NCI-H524 treated with DMSO at 0.1 percent for 48 hours (cell line): Measurements from ENCODE around the gene ARF1.

Experiments
- DNase-seq: peaks from one replicate; lab custom pipeline; 2025; lab: John Stamatoyannopoulos, UW

The ARF1 gene

DNA sequence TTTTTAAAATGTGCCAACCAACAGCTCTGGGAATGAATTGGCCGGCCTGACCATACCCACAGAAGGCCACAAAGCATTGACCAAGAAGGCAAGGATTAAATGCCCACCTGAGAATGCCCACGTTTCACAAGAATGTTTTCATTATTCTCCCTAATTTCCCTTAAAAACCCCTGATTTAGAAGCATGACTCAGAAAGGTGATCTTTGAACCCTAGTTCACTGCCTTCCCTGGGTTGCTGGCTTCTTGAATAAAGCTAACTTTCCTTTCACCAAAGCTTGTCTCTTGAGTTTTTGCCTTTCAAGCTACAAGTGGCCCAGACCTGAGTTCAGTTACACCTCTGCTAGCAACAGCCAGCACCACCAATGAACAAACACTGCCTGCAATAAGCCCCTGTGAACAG is 41.0 kb downstream of the ARF1 start:
- no peak for DNase-seq

DNA sequence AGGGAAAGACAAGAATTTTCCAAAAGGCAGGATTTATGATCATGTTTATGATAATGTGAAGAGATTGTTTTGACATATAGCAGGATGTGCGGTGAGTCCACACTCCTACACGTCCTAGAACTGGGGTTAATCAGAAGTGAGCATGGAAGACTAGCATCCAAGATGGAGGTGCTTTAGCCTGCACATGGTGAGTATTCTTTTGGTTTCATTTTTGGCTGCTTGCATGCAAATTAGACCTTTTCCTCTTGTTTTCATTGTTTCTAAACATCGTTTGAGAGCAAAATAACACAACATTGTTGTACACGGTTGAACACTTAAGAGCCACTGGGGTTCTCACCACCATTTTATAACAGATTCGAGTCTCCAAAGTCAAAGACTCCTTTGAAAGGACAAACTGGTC is 42.7 kb downstream of the ARF1 start:
- DNase-seq = no peak

DNA sequence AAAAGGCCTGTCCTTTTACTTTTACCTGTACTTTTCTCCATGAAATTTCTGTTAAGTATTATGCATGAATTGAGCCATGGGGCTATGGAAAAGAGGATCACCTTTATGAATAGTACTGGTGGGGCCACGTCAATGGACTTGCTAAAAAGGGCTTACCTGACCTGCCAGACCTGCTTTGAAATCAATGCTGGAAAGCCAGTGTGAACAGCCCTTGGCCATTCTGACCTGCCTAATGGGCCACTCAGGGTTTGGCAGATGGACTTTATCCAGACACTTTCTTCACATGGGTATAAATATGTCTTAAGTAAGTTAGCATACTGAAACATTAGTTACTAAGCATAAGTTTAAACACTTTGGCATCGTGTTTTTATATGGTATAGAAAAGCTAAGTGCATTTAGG is 49.3 kb downstream of the ARF1 start:
- DNase-seq = no peak

DNA sequence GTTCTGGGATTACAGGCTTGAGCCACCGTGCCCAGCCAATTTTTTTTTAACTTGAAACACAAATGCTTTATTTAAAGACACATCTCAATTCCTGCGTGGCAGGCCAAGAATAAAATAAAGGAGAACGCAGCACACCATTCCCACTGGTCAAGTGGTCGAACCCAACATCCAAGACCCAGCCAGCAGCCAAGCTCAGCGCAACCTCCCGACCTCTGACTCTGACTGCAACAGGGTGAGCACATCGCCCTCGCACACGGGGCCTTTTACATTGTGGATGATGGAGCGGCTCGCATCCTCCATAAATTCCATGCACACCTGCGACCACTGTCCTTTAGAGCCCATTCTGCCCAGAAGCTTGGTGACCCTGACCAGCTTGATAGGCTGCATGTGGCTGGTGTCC is 52.1 kb downstream of the ARF1 start:
- DNase-seq = no peak

DNA sequence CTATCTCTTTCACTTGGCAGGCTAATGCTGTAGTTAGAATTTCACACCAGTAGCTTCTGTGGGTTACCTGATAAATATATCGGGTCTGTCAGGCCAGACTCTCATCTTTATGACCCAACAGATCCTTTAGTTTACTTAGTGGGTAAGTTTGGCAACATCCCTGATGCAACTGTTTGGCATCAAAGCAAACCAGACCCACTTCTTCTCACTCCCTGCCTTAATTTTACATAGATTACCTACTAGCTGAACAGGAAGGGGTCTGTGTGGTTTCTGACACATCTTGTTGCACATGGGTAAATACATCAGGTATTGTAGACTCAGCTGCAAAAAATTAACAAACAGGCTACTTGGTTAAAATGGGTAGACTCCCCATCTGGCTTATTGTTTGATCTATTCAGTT is 54.4 kb downstream of the ARF1 start:
- no peak for DNase-seq

DNA sequence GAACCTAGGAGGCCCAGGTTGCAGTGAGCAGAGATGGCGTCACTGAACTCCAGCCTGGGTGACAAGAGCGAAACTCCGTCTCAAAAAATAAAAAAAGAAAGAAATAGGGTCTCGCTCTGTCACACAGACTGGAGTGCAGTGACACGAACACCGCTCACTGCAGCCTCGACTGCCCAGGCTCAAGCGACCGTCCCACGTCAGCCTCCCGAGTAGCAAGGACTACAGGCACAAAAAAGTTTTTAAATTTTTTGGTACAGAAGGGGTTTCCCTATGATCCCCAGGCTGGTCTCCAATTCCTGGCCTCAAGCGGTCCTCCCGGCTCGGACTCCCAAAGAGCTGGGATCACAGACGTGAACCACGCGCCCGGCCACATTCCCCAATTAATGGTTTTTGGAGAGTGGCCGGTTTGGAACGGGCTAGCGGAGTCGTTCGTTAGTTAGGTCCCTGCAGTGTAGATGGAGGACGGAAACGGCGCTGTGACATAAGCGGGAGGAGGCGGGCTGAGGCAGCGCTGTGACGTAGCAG is 57.0 kb downstream of the ARF1 start:
- no peak for DNase-seq

DNA sequence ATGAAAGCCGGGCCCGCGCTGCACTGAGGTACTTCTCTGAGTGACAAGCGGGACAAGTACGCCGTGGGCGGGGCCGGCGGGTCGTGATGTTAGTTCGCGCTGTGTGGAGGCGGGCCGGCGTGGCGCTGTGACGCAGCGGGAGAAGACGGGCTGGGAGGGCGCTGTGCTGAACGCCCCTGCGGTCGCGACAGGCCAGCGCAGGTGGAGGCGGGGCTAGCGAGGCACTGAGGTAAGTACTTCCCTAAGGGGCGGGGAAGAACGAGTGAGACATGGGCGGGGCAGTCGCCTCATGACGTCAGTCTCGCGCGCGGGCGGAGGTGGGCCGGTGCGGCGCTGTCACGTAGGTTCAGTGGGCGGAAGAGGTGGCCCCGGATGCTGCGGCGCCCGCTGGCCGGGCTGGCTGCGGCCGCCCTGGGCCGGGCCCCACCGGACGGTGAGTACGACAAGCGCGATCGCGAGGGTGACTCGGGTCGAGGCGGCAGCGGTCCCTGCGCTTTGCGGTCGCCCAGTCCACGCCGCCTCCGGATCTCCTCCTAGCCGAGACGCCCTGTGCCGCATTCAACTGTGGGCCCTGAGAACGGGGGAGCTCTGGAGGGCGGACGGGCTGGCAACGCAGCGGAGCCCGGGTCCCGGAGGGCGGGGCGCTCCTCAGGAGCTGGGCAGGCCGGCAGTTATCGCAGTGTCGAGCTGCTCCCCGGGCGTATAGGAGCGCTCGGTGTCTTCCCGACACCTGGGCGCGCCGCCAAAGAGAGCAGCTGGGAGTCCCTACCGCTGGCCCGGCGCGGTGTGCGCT is 57.6 kb downstream of the ARF1 start, which contains the start of gene GUK1:
TSS of gene GUK1 (plus strand) at position 349 of the 793 bp plus-strand sequence. CDS start at position 373, 24 bp downstream.
- peak; percentile 95 for DNase-seq

DNA sequence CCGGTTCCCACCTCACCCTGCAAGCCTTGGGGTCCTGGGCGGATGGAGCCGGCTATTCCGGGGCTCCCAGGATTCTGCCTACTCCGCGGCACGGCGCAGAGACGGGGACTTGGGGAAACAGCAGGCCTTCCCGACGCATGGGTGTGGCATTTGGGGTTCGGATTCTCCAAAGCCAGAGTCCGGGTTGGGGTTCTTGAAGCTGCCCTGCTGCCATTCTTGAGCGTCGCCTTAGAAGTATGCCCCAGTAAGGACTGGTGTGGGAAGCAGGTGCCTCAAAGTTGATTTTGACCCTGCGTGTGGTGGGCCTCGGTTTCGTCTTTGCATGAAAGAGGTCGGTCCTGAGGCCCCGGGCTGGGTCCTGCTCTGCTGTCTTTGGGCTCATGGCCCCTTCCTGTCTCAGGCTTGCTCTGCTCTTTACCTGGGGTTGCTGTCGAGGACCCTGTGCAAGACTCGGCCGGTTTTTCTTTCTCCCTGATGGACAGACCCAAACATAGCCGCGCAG is 58.3 kb downstream of the ARF1 start:
- DNase-seq = no peak

DNA sequence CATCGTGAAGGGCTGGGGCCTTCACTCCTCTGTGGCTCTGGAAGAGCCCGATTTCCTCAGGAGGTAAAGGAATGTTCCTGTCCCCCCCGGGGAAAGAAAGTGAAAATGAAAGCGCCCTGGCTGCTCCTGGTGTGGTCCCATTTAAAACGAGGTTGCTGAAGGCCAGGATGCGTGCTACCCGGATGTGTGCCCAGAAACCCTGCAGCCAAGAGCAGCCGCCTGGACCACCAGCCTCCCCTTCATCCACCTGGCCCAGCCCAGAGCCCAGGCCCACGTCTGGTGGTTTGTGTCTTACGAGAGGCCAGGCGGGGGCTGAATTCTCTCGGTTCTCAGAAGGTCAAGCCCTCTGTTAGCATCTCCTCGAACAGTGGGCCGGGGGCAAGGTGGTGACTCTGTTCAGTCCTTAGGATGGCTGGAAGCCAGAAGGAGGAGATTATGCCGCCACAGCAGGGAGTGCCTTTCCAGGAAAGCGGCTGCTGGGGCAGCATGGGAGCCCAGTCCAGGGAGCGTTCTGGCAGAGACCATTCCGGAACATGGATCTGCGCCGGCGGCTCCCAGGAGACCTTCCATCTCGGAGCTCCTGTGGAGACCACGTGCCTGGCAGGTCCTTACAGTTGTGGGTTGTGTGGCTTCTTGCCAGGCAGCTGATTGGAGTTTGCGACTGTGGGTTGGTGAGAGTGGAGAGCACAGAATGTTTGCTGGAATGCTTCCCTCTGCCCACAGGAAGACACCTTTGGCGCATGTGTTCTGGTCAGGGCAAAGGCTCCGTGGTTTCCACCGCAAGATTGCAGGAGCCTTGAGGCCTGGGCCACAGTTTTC is 58.9 kb downstream of the ARF1 start:
- DNase-seq = no peak

DNA sequence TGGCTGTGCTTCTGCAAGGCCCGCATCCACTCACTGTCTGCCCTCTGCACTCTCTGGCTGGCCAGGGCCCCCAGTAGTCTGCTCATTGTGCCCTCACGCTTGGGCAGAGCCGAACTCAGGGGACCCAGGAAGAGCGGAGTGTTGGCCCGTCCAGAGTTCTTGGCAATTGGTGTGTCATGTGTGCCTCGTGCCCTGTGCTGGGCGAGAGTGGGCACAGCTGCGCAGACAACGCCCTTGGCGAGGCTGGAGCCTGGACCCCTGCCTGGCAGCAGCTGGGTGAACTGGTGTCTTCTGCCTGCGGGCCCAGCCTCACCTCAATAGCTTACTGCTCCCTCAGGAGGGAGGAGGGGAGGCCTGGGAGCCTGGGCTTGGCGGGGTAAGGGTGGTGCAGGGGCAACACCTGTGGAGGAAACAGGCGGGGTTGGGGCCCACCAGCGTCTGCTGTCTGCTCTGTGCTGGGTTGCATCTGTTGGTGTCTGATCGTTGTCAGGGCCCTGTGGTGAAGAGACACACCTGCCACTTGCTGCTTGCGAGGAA is 59.7 kb downstream of the ARF1 start:
- DNase-seq = no peak

DNA sequence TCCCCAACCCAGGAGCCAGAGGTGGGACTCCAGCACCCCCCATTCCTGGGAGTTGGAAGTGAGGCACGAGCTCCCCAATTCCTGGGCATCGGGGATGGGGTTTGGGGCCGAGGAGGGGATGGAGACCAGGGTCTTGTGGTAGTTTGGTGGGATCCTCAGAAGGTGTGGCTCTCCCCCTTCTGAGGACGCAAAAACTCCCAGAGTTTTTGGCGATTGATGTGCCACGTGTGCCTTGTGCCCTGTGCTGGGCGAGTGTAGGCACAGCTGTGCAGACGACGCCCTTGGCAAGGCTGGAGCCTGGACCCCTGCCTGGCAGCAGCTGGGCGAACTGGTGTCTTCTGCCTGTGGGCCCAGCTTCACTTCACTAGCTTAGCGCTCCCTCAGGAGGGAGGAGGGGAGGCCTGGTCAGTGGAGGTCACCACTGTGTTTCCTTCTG is 60.2 kb downstream of the ARF1 start:
- no peak for DNase-seq

DNA sequence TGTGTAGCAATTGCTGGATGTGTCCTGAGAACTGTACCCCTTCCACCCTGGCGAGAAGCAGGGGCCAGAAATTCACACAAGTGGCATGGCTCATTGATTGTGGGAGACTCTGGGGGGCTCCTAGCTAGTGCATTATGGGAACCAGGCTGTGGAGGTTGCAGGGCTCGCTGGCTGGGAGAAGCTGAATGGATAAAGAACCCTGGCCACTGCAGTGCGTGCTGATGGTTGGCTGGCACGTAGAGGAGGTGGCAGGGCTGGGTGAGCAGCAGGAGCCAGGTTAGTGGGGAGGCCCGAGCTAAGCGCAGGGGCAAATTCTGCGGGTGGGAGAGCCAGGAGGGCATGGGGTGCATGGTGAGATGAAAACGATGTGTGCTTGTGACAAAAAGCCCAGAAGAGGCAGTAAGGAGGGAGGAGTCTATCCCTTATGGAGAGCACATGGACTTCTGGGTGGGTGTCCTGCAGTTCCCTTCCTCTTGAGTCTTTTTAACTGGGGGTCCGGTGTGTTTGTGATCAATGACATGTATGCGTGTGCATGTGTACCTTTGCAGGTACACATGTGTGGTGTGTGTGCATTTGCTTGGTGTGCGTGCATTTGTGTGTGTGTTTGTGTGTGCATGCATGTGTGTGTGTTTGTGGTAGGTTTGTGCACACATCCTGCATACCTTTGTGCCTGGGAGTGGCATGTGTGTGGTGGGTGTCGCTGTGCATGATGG is 61.1 kb downstream of the ARF1 start:
- DNase-seq = no peak

DNA sequence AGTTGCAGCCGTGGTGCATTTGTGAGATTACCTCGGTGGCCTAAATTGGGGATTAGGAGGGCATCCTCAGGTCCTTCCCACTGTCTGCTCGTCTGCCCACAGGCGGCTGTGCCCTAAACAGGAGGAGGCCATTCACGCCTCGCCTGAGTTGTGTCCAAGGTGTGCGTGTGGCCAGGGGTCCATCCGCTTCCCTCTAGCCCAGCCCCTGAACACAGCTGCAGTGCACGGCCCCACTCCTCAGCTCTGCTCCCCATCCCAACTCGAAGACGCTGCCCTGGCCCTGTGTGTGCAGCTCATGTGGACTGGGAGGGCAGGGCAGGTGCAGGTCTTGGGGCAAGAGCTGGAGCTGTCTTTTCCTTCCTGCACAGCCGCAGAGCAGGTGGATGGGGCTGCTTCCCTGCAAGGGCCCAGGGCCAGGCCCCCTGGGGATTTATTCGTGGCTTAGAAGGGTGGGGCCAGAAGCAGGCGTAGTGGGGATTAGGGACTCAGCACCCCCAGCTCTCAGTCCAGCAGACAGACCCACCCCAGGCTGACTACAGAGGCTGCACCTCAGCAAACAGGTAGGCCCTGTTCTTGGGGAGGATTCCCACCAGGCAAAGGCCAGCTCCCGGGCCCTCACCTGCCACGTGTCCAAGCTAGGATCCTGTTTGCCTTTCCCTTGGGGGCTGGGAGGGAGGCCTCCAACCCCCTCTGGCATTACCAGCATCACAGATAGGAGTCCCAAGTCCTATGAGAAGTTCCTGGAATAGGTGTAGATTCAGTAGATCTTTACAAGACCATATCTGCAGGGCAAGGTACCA is 61.9 kb downstream of the ARF1 start:
- no peak for DNase-seq

DNA sequence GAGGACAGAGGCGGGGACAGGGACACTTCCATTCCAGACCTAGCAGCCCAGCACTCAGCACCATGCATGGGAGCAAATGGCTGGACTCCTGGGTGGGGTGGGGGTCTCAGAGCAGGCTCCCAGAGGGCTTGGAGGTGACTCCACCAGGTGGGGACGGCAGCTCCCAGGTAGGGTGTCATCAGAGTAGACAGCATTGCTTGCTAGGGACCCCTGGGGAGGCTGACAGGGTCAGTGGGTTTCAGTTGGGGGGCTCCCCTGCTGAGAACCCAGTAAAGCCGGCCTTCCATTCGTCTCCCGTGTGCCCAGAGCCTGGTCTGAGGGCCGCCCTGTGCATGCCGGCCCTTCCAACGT is 62.5 kb downstream of the ARF1 start:
- no peak for DNase-seq

DNA sequence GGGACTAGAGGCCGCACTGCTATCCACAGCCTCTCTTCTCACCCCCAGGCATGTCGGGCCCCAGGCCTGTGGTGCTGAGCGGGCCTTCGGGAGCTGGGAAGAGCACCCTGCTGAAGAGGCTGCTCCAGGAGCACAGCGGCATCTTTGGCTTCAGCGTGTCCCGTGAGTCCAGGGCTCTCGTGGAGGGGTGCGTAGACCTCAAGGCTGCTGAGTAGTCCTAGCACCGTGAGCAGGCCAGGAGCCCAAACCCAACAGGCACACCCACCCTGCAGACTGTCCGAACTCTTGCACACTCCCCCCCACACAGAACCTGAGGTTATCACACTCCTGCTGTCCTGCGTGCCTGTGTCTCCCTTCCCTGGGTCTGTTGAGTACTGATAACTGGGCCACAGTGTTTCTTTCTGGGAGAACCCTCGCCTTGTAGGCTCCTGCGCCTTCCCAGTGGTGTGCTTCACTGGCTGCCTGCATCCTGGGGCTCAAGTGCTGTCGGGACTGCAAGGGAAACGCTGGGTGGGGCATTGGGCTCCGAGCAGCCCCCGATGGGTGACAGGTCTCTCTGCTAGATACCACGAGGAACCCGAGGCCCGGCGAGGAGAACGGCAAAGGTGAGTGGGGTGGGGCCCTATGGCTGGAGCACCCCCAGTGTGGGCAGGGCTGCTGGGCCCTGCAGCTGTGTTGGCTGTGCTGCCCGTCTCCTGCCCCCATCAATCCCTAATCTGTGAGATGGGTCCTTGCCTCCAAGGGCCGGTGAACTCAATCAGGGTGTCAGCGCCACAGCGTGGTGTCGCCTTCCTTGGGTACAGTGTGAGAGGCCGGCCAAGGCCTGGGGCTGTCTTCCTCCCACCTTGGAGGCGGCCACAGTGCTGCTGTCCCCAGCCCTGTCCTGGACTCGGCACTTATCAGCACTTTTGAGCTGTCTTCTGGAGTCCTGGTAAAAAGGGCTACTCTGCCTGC is 63.2 kb downstream of the ARF1 start:
- no peak for DNase-seq

DNA sequence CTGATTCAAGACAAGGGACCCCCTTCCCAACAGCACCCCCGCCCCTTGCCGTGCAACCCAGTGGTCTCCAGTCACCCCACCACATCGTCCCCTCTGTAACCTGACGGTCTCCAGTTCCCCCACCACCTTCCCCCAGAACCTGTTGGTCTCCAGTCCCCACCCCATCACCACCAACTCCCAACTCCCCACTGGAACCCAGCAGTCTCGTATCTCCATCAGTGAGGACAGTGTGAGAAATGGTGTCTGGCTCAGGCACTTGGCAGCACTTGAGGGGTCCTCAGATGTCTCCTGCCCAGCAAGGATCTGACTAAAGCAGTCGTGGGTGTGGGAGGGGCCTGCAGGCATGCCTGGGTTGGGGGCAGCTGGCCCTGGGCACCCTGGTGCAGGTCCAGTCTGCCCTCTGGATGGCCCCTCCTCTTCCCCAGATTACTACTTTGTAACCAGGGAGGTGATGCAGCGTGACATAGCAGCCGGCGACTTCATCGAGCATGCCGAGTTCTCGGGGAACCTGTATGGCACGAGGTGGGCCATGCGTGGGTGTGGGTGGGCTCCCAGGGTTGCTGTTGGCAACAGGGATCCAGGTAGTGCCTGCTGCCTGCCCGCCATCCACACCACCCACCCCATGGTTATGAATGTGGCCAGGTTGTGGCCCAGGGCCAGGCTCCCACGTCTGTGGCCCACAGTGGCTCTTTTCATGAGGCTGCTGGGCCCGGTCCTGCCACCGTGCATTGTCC is 64.1 kb downstream of the ARF1 start:
- no peak for DNase-seq

DNA sequence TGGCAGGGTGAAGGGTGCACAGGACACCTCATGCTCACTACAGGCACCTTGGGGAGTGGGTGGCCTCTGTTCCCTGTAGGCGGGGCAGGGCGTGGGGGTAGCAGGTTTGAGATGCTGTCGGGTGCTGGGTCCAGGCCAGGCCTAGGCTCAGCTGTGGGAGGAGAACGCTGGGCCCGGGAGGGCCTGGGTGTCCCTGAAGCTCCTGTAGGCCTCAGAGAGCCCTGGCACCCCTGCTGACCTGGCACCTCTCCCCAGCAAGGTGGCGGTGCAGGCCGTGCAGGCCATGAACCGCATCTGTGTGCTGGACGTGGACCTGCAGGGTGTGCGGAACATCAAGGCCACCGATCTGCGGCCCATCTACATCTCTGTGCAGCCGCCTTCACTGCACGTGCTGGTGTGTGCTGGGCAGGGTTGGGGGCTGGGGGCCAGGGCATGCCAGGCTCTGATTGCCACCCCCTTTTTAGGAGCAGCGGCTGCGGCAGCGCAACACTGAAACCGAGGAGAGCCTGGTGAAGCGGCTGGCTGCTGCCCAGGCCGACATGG is 64.7 kb downstream of the ARF1 start:
- DNase-seq = no peak

DNA sequence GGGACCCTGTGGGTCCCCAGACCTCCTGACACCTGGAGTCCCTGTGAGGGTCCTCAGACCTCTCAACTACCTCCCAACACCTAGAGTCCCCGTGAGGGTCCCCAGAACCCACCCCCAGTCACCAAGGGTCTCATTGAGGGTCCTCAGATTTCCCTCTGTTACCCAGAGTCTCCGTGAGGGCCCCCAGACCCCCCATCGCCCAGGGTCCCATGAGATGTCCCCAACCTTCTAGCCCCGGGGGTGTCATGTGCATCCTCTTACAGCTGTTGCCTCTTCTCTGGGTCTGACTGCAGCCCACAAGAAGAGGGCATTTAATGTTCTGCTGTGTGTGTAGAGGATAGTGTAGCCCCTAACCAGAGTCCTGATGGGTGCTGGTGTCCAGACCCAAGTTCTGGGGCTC is 65.3 kb downstream of the ARF1 start:
- no peak for DNase-seq
